NCI-H2029 treated with DMSO at 0.1 percent for 48 hours (cell line): ENCODE results near the gene PPP1R14D.

ENCODE experiments used
- DNase-seq: peaks from one replicate; lab custom pipeline; 2025; lab: John Stamatoyannopoulos, UW

PPP1R14D gene

DNA sequence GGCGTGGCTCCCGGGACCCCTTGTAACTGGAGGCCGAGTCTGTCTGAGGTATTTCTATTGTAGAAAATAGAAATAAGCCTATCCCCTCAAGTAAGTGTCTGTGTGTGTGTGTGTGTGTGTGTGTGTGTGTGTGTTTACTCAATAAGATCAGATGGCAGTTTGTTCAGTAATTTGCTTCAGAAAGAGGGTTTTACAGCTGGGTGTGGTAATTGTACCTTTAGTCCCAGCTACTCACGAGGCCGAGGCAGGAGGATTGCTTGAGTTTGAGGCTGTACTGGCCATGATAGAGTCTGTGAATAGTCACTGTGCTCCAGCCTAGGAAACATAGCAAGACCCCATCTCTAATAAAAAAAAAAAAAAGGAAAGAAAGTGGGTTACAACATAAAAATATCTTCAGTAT lies 24.0 kb upstream of the PPP1R14D start:
- DNase-seq, result no peak

DNA sequence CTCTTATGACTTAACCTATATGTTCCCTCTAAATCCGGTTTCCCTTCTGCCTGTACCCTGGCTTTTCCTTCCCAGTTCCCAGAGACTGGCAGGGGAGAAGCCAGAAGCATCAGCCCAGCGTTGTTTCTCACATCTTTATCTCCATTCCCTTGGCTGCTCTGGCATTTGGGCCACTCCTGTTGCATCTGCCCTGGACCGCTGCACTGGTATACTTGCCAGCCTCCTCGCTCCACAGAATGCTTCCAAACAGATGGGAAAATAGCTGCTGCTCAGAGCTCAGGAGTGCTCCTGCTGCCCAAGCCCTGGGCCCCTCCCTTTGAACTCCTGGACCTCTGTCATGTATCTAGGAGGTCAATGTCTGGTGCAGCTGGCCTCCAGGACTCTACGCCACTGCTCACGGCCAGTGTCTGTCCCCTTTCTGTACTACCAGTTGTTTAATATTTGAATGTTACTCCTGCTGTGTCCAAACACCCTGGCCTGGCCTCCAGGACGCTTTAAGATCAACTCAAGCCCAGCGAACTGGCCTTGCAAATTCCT lies 22.1 kb upstream of the PPP1R14D start:
- no peak for DNase-seq

DNA sequence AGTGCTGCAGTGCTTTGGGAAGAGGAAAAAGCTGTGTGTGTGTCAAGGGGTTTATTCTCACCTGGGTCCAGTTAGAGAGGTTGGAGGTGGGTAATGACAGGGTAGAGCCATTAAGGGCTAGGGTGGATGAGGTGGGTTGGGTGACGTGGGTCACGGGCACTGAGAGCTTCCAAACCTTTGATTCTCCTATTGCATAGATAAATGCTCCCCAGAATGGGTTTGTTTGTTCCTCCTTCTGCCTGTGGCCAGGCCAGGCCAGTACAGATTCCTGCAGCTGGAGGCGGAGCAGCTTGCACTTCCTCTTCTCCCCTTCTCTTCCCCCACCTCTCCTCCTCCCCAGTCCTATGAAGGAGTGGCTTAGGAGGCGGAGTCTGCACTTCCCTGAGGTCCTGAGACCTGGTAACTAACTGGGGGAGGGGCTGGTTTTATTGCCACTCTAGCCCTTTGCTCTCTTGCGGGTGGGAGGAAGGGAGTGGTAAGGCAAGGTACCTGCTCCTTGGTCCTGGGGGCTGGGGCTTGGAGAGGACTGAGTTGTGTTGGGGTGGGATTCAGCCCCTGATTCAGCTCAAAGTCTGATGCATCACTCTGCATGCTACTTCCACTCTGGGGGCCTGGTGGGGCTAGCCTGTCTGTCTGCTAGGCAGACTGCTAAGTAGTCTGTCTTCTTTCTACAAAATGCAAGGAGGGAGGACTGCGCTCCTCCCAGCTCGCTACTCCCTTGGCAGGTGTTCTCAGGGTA lies 18.9 kb upstream of the PPP1R14D start:
- peak; percentile 71 for DNase-seq

DNA sequence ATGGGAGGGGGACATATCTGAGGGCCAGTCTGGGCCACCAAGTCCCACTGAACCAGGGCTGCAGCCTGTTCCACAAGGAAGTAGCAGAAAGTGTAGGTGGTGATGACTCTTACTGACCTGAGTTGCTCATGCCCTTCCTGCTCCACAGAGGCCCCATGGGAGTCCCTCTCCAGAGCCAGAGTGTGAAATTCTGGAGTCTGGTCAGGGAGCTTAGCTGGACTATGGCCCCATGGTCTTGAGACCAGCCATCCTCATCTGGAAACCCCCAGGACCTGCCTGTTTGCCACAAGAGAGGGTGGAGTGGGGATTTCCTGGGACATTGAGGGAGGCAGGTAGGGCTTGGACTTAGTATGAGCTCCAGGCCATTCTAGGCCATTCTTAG lies 18.3 kb upstream of the PPP1R14D start:
- DNase-seq, result no peak

DNA sequence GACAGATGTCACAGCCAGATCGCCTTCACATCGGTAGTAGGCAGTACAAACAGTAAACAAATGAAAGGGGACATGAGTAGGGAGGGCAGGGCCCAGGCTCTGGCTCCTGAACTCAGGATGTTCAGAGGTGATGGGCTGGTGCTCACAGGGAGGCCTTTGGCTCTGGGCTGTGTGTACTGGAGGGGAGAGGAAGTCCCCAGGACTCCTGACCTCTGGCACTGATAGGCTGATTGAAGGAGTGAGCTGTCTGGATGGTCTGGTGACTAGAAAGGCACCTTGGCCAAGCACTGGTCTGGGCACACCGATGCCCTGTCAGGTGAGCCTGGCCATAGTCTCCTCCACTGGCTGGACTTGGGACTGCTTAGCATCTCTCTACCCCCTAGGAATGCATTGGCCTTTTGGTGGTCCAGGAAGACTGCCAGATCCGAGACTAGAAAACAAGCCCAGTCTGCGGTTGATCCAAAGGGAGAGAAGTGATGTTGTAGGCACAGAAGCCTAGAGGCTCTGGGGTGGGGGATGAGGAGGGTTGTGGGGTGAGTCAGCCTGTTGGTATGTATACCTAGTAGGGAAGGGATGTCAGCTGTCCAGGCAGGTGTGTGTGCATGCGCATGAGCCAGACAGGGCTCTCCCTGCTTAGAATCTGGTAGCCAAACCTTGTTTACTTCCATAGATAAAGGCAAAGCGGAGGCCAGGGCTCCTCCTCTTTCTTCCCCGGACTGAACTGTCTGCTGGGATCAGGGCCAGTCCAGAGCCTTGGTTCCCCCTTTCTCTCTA lies 17.2 kb upstream of the PPP1R14D start:
- peak; percentile 31 for DNase-seq

DNA sequence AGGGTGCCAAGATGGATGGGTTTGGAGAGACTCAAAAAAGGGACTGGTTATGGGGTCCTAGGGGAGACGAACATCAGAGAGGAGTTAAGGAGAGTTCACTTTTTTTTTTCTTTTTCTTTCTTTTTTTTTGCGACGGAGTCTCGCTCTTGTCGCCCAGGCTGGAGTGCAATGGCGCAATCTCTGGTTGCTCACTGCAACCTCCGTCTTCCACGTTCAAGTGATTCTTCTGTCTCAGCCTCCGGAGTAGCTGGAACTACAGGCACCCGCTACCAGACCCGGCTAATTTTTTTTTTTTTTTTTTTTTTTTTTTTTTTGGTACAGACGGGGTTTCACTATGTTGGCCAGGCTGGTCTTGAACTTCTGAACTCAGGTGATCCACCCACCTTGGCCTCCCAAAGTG lies 16.5 kb upstream of the PPP1R14D start:
- DNase-seq, result no peak

DNA sequence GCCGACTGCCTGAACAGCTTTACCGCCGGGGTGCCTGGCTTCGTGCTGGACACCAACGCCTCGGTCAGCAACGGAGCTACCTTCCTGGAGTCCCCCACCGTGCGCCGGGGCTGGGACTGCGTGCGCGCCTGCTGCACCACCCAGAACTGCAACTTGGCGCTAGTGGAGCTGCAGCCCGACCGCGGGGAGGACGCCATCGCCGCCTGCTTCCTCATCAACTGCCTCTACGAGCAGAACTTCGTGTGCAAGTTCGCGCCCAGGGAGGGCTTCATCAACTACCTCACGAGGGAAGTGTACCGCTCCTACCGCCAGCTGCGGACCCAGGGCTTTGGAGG lies 16.2 kb upstream of the PPP1R14D start:
- DNase-seq, result no peak

DNA sequence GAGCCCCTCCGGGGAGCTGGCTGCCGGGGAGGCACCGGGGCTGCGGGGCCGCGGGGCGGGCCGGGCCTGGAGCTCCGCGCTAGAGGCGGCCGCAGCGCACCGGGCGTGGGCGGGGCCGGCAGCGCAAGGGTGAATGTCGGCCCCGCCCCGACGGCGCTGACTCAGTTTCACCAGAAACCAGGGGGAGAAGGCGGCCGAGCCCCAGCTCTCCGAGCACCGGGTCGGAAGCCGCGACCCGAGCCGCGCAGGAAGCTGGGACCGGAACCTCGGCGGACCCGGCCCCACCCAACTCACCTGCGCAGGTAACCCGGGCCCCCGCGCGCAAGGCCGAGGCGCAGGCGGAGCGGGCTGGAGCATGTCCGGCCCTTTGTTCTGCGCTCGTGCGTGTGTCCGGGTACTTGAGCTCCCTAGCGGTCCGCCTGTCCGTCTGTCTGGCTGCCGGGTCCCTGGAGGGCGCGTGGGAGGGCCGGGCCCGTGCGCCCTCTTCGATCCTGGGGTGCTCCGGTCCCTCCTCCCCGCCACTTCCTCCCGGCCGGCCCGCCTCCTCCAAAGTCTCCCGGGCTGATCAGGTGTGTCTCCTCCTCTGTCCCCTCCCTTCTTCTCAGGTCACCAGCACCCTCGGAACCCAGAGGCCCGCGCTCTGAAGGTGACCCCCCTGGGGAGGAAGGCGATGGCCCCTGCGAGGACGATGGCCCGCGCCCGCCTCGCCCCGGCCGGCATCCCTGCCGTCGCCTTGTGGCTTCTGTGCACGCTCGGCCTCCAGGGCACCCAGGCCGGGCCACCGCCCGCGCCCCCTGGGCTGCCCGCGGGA lies 15.6 kb upstream of the PPP1R14D start, which contains the start of gene SPINT1:
Gene SPINT1, plus strand, starts transcription at position 164 of the 811 bp plus-strand sequence. Its CDS starts 507 bp downstream, at position 671.
- DNase-seq, result no peak

DNA sequence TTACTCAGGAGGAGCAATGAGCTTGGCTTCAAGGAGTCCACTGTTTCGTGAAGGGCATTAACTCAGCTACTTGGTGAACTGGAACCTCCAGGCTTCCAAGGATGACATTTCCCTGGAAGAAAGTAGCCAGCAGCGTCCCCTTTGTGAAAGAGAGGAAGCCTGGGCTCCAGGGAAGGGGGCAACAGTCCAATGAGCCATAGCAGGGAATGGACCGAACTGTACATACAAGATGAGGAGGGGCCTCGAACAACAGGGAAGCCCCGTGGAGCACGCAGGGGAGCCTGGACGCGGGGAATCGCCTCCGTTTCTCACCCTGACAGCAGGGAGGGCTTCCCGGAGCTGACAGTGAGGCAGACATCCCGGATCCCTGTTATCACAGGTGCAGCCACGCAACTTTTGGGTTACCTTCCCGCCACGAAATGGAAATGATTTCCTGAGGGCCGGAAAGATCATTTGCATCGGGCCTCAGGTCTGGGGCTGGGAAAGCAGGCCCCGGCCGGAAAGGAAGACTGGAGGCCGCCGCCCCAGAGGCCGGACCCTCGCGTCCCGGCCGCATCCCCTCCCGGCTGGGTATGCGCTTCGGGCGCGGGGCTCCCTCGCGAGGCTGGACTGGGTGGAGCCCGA lies 14.9 kb upstream of the PPP1R14D start:
- no peak for DNase-seq

DNA sequence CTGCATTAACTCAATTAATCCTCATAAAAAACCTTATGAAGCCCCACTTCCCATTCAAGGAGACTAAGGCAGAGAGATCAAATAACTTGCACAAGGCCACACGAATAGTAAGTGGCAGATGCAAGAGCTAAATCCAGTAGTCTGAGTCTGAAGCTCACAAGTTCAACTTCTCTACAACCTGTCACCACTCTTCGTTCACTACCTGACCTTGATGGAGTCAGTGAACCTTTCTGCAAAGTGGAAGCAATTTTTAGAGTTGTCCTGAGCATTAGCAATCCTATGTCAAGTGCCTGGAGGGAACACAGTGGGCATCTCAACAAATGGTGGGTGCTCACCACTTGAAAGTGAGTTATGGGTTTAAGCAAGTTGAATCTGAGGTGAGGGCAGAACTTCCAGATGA lies 13.2 kb upstream of the PPP1R14D start:
- no peak for DNase-seq

DNA sequence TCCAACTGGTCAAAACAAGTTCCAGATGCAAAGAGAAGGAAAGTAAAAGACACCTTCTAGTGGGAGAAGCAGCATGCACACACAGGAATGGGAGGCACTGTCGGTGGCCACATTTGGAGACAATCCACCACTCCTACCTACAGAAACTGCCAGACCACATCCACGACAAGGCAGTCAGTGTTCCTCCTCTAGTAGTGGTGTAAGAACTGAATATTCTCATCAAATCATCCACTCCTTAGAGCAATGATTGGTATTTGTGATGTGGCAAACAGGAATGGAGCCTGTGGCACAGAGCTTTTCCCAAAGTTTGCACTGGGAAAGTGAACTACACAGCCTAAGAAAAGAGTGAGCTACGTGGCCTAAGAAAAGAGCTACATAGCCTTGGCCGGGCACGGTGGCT lies 10.2 kb upstream of the PPP1R14D start:
- no peak for DNase-seq

DNA sequence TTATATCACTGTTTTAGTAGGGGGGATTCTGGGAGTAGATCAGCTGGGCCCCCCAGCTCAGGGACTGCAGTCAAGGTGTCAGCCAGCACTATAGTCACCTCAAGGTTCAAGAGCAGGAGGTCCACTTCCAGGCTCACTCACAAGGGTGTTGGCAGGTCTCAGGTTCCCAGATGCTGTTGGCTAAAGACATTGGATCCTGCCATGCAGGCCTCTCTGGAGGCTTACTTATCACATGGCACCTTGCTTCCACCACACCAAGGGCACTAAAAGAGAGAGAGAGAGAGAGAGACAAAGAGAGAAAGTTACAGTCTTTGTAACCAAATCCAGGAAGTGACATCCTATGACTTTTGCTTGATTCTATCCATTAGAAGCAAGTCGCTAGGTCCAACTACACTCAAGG lies 7.5 kb upstream of the PPP1R14D start:
- DNase-seq, result no peak

DNA sequence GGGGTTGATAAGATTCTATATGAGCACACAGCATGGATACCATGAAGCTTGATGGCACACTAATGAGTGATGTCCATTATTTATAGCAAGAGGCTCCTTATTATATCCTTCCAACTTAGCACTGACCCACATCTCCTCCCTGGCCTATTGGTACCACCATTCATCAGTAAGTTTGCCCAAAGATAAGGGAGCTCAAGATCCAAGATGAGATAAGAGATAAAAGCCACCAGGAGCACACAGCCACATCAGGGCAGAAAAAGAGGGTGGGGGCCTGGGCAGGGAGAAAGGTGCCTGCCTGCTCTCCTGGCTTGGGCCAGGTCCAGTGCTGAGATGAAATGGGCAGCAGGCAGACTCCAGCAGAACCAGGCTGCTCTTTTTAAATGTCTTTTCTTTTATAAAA lies 4.4 kb upstream of the PPP1R14D start:
- no peak for DNase-seq

DNA sequence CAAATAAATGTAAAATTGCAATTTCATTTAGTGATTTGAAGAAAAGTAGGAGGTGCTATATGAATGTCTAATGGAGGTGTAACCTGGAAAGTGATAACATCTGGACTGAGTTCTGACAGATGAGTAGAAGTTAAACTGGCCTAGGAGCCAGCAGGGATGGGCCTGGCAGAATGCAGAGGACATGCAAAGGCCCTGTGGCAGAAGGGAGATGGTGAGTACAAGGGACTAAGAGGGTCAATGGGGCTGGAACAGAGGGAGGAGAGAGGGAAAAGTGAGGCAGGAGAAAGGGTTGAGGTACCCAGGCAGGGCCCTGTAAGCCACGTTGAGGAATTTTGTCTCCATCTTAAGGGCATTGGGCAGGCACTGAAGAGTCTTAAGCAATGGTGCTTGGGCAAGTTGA lies 3.4 kb upstream of the PPP1R14D start:
- no peak for DNase-seq

DNA sequence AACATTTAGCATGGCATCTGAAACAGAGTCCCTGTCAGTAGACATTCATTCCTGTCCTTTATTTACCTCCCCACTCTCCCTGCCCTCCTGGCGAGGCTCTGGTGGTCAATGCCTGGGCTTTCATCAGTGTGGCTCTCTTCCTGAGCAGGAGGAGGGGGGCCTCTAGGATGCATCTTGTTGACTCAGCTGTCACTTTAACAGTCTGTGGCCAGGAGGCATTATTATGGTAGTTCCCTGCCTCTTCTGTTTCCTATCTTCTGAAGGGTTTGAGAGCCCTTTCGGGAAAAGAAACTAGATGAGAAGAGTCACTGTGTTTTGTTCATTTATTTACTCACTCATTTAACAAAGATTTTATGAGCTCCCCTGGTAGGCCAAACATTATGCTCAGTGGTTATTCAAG lies 2.4 kb upstream of the PPP1R14D start:
- DNase-seq, result peak; percentile 92

DNA sequence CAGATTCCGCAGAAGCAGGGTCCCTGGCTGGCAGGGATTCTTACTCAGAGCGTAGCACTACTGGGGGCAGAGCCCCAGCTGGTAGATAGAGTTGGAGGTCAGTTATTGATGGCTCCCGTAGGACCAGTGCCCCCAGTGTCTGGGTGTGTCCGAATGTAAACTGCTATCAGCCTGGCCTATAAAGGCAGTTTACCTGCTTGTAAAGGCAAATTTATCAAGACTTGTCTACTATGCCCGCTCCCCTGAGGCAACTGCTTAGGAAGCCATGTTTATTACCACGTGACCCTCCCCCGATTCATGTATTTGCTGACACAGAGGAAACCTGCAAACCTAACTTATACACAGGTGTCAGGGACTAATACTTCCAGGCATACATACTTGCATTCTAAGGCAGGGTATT lies 607 bp upstream of the PPP1R14D start:
- no peak for DNase-seq

DNA sequence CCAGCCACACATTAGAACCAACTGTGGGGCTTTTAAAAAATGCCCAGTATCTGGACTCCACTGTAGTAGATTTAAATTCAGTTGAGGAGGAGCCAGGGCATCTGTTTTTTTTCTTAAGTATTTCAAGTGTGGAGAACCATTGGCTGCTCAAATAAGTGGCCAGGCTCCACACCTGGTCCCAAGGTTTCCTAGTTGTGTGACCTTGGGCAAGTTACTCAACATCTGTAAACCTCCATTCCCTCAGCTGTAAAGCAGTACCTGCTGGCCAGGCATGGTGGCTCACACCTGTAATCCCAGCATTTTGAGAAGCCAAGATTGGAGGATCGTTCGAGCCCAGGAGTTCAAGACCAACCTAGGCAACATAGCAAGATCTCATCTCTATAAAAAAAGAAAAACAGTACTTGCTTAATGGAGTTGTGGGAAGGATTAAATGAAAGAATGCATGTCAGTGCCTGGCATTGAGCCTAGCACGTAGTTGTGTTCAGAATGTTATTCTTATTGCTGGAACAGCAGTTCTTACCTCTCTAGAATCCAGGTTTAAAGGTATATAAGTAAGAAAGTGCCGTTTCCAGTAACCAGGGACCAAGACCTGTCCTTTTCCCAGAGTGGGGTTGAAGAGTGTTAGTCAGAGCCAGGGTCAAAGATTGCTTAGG lies 2.0 kb downstream of the PPP1R14D start:
- DNase-seq, result no peak

DNA sequence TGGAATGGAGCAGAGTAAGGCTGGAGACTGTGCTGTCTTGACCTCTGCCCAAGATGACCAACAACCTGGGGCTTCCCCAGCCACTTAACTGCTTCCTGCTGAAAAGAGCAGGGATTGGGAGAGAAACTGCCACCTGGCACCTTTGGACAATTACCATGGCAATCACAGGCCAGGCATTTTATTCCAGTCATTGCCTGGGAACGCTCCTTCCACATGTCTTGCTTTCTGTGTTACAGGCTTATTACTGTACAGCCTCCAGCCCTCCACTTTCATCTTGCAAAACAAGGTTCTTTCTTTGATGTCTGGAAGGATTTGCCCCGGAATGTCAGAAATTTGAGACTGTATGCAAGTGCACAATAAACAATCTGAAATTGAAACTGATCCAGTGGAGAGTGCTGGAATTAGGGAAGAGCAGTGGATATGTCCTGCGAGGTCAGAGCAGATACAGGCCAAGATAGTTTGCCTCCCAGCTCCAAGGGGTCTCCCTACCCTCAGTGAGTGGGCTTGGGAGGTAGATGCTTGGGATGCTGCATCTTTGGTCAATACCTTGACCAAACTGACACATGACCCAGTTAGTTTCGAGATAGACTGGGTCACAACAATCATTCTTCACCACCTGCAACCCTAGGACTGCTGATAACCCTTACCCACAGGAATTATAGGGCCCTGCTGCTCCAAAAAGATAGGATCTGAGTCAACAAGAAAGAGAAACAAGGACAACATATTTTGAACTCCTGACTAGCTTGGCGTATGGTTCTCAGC lies 2.7 kb downstream of the PPP1R14D start:
- DNase-seq, result no peak

DNA sequence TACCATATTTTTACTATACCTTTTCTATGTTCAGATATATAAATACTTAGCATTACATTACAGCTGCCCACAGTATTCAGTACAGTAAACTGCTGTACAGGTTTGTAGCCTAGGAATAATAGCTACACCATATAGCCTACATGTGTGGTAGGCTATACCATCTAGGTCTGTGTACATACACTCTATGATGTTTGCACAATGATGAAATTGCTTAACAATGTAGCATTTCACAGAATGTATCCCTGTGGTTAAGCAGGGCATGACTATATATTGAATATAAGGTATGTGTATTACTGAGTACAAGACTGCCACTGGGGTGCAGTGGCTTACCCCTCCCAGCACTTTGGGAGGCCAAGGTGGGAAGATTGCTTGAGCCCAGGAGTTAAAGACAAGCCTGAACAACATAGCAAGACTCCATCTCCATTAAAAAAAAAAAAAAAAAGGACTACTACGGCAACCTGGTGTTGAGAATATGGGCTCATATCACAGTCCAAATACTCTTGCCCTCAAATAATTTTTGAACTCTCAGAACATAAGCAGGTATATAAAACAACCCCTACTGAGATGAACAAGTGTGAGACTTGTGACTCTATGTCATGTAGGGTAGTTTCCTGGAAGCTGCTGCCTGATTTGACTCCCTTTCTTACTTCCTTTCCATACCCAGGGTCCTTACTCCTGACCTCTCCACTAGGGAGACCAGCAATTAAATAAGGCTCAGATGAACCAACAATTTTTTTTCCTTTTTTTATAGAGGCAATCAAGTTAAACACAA lies 4.8 kb downstream of the PPP1R14D start:
- no peak for DNase-seq

DNA sequence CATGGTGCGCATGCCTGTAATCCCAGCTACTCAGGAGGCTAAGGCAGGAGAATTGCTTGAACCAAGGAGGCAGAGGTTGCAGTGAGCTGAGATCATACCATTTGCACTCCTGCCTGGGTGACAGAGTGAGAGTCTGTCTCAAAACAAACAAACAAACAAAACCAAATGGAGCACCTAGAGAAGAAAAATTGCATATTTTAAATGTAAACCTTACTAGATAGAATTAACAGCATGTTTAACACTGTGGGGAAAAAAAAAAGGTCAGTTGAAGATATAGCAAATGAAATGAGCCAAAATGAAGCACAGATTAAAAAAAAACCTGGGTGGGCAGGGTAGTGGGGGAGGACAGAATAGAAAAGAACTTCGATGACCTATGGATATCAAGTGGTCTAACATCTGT lies 7.3 kb downstream of the PPP1R14D start:
- no peak for DNase-seq
